Erythroblast (primary cell): ENCODE measurements around the gene RNF123.

ENCODE experiments used
- GATA1 ChIP-seq: IDR thresholded peaks from 2 replicates; pipeline ENCODE4 v1.6.1; 2011; ENCODE audit warnings: low read depth, mild to moderate bottlenecking, control low read depth, low read length, moderate library complexity
- POLR2A ChIP-seq: IDR thresholded peaks from 2 replicates; pipeline ENCODE4 v1.6.1; 2011; ENCODE audit warnings: mild to moderate bottlenecking, low read length

GRCh38 chr3:49723296-49723627 is 33.9 kb downstream of the RNF123 start:
- TF ChIP-seq POLR2A = peak; percentile 47
- no peak for TF ChIP-seq GATA1
